Endodermal cell (in vitro differentiated cells): Measurements from ENCODE around the gene PTPRN2. TPM values are rescaled to one million over a fixed set of nuclear protein-coding genes. Genes with fewer than 3 reads are reported as not detected.

Source experiments
- DNase-seq: peaks from one replicate; pipeline ENCODE4 v3.0.0-alpha.2; 2017
- H3K27ac ChIP-seq: 2 replicates; pipeline ENCODE4 v1.5.1; 2013; ENCODE audit warnings: mild to moderate bottlenecking, low read depth, low read length, moderate library complexity
- H3K27me3 ChIP-seq: 2 replicates; pipeline ENCODE4 v1.6.1; 2013; ENCODE audit warnings: mild to moderate bottlenecking, low read length, moderate library complexity; ENCODE audit not compliant: insufficient read depth, control insufficient read depth, poor library complexity, severe bottlenecking
- H3K36me3 ChIP-seq: 2 replicates; pipeline ENCODE4 v1.7.0; 2013; ENCODE audit warnings: mild to moderate bottlenecking, low read length, moderate library complexity; ENCODE audit not compliant: control insufficient read depth, insufficient read depth
- H3K4me1 ChIP-seq: one replicate; pipeline ENCODE4 v1.7.0; 2013; ENCODE audit warnings: low read length; ENCODE audit not compliant: control insufficient read depth, insufficient read depth
- H3K4me3 ChIP-seq: 2 replicates; pipeline ENCODE4 v1.5.1; 2013; ENCODE audit warnings: mild to moderate bottlenecking, low read length, moderate library complexity
- H3K9ac ChIP-seq: 2 replicates; pipeline ENCODE4 v1.6.1; 2013; ENCODE audit warnings: mild to moderate bottlenecking, low read length, moderate library complexity; ENCODE audit not compliant: poor library complexity, severe bottlenecking; ENCODE audit errors: extremely low read depth
- H3K9me3 ChIP-seq: 2 replicates; pipeline ENCODE4 v1.6.1; 2013; ENCODE audit warnings: mild to moderate bottlenecking, low read length, moderate library complexity; ENCODE audit not compliant: control insufficient read depth
- H3K27ac Mint-ChIP-seq: 2 replicates; pipeline ENCODE4 v1.8.0; 2020; ENCODE audit warnings: mixed read lengths
- H3K27me3 Mint-ChIP-seq: 2 replicates; pipeline ENCODE4 v1.8.0; 2021; ENCODE audit warnings: mild to moderate bottlenecking, mixed read lengths; ENCODE audit not compliant: insufficient read depth
- H3K36me3 Mint-ChIP-seq: 2 replicates; pipeline ENCODE4 v1.8.0; 2020; ENCODE audit warnings: low read depth, mixed read lengths
- H3K4me1 Mint-ChIP-seq: 2 replicates; pipeline ENCODE4 v1.8.0; 2020; ENCODE audit warnings: mixed read lengths
- H3K4me3 Mint-ChIP-seq: 2 replicates; pipeline ENCODE4 v1.8.0; 2020; ENCODE audit warnings: mild to moderate bottlenecking, moderate library complexity, mixed read lengths
- H3K9me3 Mint-ChIP-seq: 2 replicates; pipeline ENCODE4 v1.8.0; 2020; ENCODE audit warnings: mild to moderate bottlenecking, mixed read lengths
- WGBS, 2 experiments: methylation state at CpG; one replicate each; pipeline versions ENCODE4 v1.1.5 to v1.1.7; 2013; ENCODE audit warnings: missing lambda C conversion rate in 2 of 2, mixed read lengths in 1 of 2; ENCODE audit not compliant: insufficient coverage in 1 of 2, insufficient read length in 1 of 2; 5-methylcytosine and 5-hydroxymethylcytosine counted together
- total RNA-seq, 2 donors: library from RNA; stranded (reverse); fragmentation: NEBNext Ultra II Directional in 1 of 2; extraction: Animal tissue kit (Norgen Biotek cat#: 25700) in 1 of 2; gene quantifications; 2 replicates in 1 of 2; 3 replicates in 1 of 2; pipeline ENCODE4 v1.2.1, GENCODE V29; 2021
- TF ChIP-seq, protein P1 (sequence below): fragments of 200-600 bp; sonication (generic); conservative IDR thresholded peaks from 2 replicates; pipeline ENCODE4 v1.5.0; 2021; ENCODE audit warnings: antibody characterized with exemption, mild to moderate bottlenecking

Gene PTPRN2
- total RNA-seq, 2 donors from 2014 or later, result 0.69 to 1.2 TPM

DNA sequence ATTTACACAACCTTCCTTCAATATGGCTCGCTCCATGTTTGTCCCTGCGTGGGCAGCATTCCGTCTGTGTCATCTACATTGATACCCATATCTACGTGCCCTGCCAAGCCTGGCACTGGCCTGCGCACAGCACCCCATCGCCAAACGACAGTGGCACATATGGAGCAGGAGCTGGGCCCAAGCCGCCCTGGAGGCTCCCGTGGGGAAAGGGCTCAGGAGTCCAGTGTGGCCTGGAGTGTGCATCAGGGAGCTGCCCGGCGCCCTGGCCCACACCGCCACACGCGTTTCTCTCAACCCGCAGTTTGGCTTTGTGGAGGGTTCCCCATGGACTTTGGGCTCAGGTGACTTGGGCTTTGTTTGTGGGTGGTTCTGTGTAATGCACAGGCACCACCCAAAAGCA is 273.2 kb downstream of the PTPRN2 start:
- DNase-seq, result no peak
- no peak overlapping the region for H3K9ac ChIP-seq
- H3K27ac ChIP-seq, result no peak overlapping the region
- Mint-ChIP-seq H3K27ac (no peak overlapping the region), H3K4me1 (peaks cover 5% of the 10 kb centered on the region), H3K36me3 (peaks cover 9% of the 10 kb centered on the region), H3K9me3 (peaks cover 50% of the 10 kb centered on the region), H3K4me3 (no peak overlapping the region), H3K27me3 (peaks cover 16% of the 10 kb centered on the region)
- 86 to 91% methylated on average over 8 to 15 of the region's 15 CpGs for WGBS, 2 experiments
- H3K27me3 ChIP-seq, result no peaks in the 10 kb centered on the region
- peaks cover 70% of the 10 kb centered on the region for H3K9me3 ChIP-seq
- no peak overlapping the region for H3K4me3 ChIP-seq
- TF ChIP-seq, protein P1, sequence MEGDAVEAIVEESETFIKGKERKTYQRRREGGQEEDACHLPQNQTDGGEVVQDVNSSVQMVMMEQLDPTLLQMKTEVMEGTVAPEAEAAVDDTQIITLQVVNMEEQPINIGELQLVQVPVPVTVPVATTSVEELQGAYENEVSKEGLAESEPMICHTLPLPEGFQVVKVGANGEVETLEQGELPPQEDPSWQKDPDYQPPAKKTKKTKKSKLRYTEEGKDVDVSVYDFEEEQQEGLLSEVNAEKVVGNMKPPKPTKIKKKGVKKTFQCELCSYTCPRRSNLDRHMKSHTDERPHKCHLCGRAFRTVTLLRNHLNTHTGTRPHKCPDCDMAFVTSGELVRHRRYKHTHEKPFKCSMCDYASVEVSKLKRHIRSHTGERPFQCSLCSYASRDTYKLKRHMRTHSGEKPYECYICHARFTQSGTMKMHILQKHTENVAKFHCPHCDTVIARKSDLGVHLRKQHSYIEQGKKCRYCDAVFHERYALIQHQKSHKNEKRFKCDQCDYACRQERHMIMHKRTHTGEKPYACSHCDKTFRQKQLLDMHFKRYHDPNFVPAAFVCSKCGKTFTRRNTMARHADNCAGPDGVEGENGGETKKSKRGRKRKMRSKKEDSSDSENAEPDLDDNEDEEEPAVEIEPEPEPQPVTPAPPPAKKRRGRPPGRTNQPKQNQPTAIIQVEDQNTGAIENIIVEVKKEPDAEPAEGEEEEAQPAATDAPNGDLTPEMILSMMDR, result no peak
- no peaks in the 10 kb centered on the region for H3K36me3 ChIP-seq
- H3K4me1 ChIP-seq, result no peaks in the 10 kb centered on the region

DNA sequence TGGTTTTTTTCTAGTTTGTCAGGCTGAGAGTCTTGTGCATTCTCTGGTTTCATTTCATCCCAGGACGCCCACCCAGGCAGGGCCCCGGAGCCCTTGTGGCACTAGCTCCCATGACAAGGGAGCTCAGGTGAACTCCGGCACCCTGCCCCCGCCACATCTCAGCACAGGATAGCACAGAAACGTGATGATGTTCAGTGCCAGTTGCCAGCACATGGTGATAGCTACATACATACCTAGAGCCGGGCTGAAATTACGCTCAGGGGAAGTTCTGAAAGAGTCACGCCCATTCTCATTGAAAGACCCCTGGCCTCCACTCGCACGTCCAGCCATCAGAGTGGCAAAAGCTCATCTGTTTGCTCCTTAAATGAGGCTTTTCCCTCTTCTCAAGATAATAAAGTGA is 273.7 kb downstream of the PTPRN2 start:
- no peaks in the 10 kb centered on the region for H3K36me3 ChIP-seq
- H3K4me3 Mint-ChIP-seq, result no peak overlapping the region
- H3K9me3 ChIP-seq, result peaks cover 75% of the 10 kb centered on the region
- H3K9me3 Mint-ChIP-seq, result peaks cover 54% of the 10 kb centered on the region
- no peaks in the 10 kb centered on the region for H3K27me3 ChIP-seq
- TF ChIP-seq, protein P1, result no peak
- DNase-seq, result no peak
- H3K27ac Mint-ChIP-seq, result no peak overlapping the region
- peaks cover 16% of the 10 kb centered on the region for H3K27me3 Mint-ChIP-seq
- no peak overlapping the region for H3K9ac ChIP-seq
- H3K4me1 ChIP-seq, result no peaks in the 10 kb centered on the region
- peaks cover 9% of the 10 kb centered on the region for H3K36me3 Mint-ChIP-seq
- no peak overlapping the region for H3K27ac ChIP-seq
- no peak overlapping the region for H3K4me3 ChIP-seq
- peaks cover 5% of the 10 kb centered on the region for H3K4me1 Mint-ChIP-seq
- WGBS, 2 experiments, result 78% methylated on average over 8 to 10 of the region's 10 CpGs

DNA sequence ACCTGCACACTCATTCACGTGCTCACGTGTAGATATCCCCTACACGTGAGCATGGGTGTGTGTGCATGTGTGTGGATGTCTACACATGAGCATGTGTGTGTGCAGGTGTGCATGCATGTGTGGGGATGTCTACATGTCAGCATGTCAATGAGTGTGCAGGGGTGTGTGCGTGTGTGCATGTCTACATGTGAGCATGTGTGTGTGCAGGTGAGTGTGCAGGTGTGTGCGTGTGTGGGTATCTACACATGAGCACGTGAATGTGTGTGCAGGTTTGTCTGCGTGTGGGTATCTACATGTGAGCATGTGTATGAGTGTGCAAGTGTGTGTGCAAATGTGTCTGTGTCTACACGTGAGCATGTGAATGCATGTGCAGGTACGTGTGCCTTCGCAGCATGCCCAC is 274.8 kb downstream of the PTPRN2 start:
- H3K27ac Mint-ChIP-seq, result no peak overlapping the region

More for the DNA sequence above, 274.8 kb downstream of the PTPRN2 start:
- Histone ChIP-seq H3K27ac (no peak overlapping the region), H3K9me3 (peaks cover 81% of the 10 kb centered on the region), H3K27me3 (no peaks in the 10 kb centered on the region), H3K36me3 (no peaks in the 10 kb centered on the region), H3K9ac (no peak overlapping the region), H3K4me1 (no peaks in the 10 kb centered on the region), H3K4me3 (peak overlapping the region; percentile 73)
- 83 to 87% methylated on average over 6 to 10 of the region's 10 CpGs for WGBS, 2 experiments
- Mint-ChIP-seq H3K27me3 (peaks cover 16% of the 10 kb centered on the region), H3K9me3 (peaks cover 61% of the 10 kb centered on the region), H3K4me1 (peaks cover 4% of the 10 kb centered on the region), H3K36me3 (peaks cover 11% of the 10 kb centered on the region), H3K4me3 (no peak overlapping the region)
- no peak for DNase-seq
- TF ChIP-seq, protein P1, result no peak
